SK-N-SH treated with all-trans-retinoic acid at 6 μM for 48 hours (cell line): ENCODE data around the gene FHOD3.

ENCODE experiments used
- ARNTL ChIP-seq: fragments of 450-650 bp; formaldehyde crosslinking; IDR thresholded peaks from 2 replicates; pipeline ENCODE4 v1.5.0; 2020; ENCODE audit warnings: low read depth, mild to moderate bottlenecking, moderate library complexity, borderline replicate concordance
- CREB5 ChIP-seq: fragments of 250-450 bp; sonication (Bioruptor Pico); IDR thresholded peaks from 2 replicates; pipeline ENCODE4 v1.5.1; 2020; ENCODE audit warnings: low read depth, mild to moderate bottlenecking, moderate library complexity
- CSRNP3 ChIP-seq: fragments of 250-450 bp; sonication (Bioruptor Pico); IDR thresholded peaks from 2 replicates; pipeline ENCODE4 v1.5.1; 2021; ENCODE audit warnings: mild to moderate bottlenecking, moderate library complexity
- ESRRG ChIP-seq: fragments of 250-450 bp; sonication (Bioruptor Pico); IDR thresholded peaks from 2 replicates; pipeline ENCODE4 v1.6.1; 2021; ENCODE audit warnings: mild to moderate bottlenecking
- ISL1 ChIP-seq: fragments of 250-450 bp; sonication (Bioruptor Pico); IDR thresholded peaks from 2 replicates; pipeline ENCODE4 v2.1.2; 2022; ENCODE audit warnings: mild to moderate bottlenecking, moderate library complexity
- PATZ1 ChIP-seq: fragments of 250-450 bp; sonication (Bioruptor Pico); IDR thresholded peaks from 2 replicates; pipeline ENCODE4 v1.8.0; 2020; ENCODE audit warnings: mild to moderate bottlenecking, moderate library complexity, borderline replicate concordance
- POU6F1 ChIP-seq: fragments of 250-450 bp; sonication (Bioruptor Pico); IDR thresholded peaks from 2 replicates; pipeline ENCODE4 v1.8.0; 2021; ENCODE audit warnings: low read depth, mild to moderate bottlenecking, moderate library complexity, borderline replicate concordance
- RARB ChIP-seq: fragments of 250-450 bp; sonication (Bioruptor Pico); IDR thresholded peaks from 2 replicates; pipeline ENCODE4 v1.8.0; 2021; ENCODE audit warnings: mild to moderate bottlenecking, moderate library complexity
- TCF4 ChIP-seq: fragments of 250-450 bp; sonication (Bioruptor Pico); IDR thresholded peaks from 2 replicates; pipeline ENCODE4 v1.8.0; 2021; ENCODE audit warnings: mild to moderate bottlenecking, moderate library complexity, borderline replicate concordance
- TSHZ2 ChIP-seq: fragments of 250-450 bp; sonication (Bioruptor Pico); IDR thresholded peaks from 2 replicates; pipeline ENCODE4 v1.5.0; 2020; ENCODE audit warnings: mild to moderate bottlenecking, moderate library complexity
- ZFP3 ChIP-seq: fragments of 250-450 bp; sonication (Bioruptor Pico); IDR thresholded peaks from 2 replicates; pipeline ENCODE4 v1.5.0; 2020; ENCODE audit warnings: mild to moderate bottlenecking, moderate library complexity
- ZNF8 ChIP-seq: fragments of 450-650 bp; formaldehyde crosslinking; IDR thresholded peaks from 2 replicates; pipeline ENCODE4 v1.5.0; 2020; ENCODE audit warnings: mild to moderate bottlenecking, moderate library complexity

GRCh38 chr18:36610258-36610657 is 312.7 kb downstream of the FHOD3 start:
- TF ChIP-seq ZNF8 (CRISPR knock-in tag) (no peak), ESRRG (CRISPR knock-in tag) (no peak), CSRNP3 (CRISPR knock-in tag) (no peak), ISL1 (CRISPR knock-in tag) (no peak), RARB (no peak), ARNTL (CRISPR knock-in tag) (no peak), POU6F1 (CRISPR knock-in tag) (no peak), PATZ1 (CRISPR knock-in tag) (no peak), ZFP3 (CRISPR knock-in tag) (no peak), TCF4 (no peak), TSHZ2 (CRISPR knock-in tag) (no peak), CREB5 (no peak)
